ENCODE results near the gene CCDC198.

The CCDC198 gene

GRCh38 chr14:57493467-57494181 is at the start of gene CCDC198:
CCDC198 (minus strand) TSS chr14:57493857; CDS start chr14:57493715, 142 bp downstream.
- DNase-seq = no peak

GRCh38 chr14:57533214-57533613 is 39.6 kb upstream of the CCDC198 start:
- DNase-seq = peak in 1 of 2 donors; percentile 5

GRCh38 chr14:57530571-57530970 is 36.9 kb upstream of the CCDC198 start:
- DNase-seq = no peak

- no peak for DNase-seq
Observed at GRCh38 chr14:57526942-57527341, 33.3 kb upstream of the CCDC198 start.

- no peak for DNase-seq
Observed at GRCh38 chr14:57519043-57519442, 25.4 kb upstream of the CCDC198 start.

DNA sequence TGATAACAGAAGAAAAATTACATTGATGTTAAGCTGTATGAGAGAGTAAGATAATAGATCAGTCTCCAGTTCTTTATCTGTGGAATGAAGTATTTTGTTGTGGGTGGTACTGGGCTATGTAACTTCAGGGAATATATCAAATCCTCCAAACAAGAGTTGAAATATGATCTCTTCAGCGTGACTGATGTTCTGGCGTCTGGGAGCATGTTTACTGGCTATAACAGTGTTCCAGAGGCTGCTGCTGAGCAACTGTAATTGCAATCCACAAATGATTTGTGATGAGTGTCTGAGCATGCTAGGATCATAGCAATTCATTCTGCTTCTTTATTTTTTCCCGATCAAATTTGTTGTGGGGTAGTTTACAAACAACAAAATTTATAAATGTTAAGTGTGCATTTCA is 18.6 kb upstream of the CCDC198 start:
- no peak for DNase-seq

GRCh38 chr14:57508756-57509155 is 15.1 kb upstream of the CCDC198 start:
- no peak for DNase-seq

- no peak for DNase-seq
Observed at GRCh38 chr14:57502586-57503254, 9.1 kb upstream of the CCDC198 start.

DNA sequence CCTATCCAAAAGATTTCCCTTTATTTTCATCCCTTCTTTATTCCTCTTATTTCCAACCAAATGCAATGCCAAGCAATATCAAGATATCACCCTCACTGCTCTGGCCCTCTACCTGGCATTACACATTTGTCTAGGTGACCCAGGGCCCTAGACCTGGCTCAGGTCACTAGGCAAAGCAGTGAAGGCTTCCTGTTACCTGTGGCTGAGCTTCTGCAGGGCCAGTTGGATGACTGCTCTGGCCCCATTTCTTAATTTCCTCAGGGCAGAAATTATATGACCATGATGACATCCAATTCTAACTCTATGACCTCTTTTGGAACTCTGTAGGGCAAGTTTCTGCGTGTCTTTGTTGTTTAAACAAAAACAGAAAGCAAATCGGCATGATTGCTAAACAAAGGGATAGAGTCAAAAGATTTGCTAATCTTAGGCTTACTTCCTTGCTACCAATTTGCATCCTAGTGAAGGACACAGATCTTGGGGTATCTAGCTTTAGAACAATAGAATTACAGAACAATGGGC is 7.4 kb upstream of the CCDC198 start:
- no peak for DNase-seq

- DNase-seq = no peak
Observed at GRCh38 chr14:57498659-57499058, 5.0 kb upstream of the CCDC198 start.

GRCh38 chr14:57498035-57498434 is 4.4 kb upstream of the CCDC198 start:
- DNase-seq = no peak

GRCh38 chr14:57495416-57495815 is 1.8 kb upstream of the CCDC198 start:
- no peak for DNase-seq

GRCh38 chr14:57492859-57493258 is 798 bp downstream of the CCDC198 start:
- no peak for DNase-seq

- no peak for DNase-seq
Observed at GRCh38 chr14:57491640-57492039, 2.0 kb downstream of the CCDC198 start.

DNA sequence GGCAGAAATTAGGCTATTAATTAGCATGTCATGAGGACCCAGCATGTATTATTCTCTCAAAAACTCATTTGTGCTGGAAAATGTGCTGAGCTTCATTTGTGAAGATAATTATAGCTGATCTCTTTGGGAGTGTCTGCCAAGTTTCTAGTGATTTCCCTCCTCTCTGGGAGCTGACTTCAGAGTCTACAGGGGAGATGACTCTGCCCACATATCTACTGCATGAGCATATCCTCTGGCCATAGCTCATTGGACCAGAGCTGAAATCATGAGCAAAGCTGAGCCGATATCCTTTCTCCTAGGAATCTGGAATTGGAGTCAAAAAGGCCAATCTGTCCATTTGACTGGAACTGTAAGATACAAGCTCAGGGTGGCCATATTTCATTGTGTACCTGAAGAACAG is 5.9 kb downstream of the CCDC198 start:
- DNase-seq = no peak

- no peak for DNase-seq
Observed at GRCh38 chr14:57486767-57487379, 6.8 kb downstream of the CCDC198 start.

DNA sequence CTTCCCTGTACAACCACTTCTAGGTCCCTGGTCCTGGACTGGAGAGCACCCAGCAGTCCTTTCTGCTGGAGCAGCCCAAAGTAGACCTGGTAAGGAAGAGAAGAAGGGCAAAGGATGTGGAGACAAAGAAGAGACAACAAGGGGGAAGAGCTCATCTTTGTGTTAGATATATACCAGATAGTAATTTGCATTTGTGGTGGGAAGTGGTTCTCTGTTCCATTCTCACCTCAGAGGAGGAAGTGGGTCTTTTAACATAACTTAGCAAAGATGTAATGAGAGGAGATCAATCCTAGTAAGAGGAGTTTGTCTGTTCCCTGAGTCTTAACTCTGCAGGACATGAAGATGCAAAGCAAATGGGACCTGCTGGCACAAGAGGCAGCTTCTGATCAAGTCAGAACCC is 8.0 kb downstream of the CCDC198 start:
- no peak for DNase-seq

DNA sequence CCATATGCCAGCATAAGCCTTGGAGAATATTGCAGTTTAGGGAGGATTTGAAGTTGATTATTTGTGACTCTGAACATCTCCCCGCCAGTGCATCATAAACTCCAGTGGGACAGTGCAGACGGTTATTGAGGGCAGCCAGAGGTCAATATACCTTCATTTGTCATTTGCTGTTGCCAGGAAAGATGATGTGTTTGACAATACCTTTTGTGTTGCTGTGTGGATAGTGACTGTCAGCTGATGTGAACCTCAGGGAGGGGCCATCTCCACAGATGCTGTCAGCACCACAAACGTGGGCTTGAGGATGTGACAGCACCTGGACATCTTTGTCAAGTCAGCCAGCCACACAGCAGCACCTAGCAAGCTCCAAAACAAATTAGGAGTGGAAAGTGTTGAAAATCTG is 11.5 kb downstream of the CCDC198 start:
- no peak for DNase-seq

DNA sequence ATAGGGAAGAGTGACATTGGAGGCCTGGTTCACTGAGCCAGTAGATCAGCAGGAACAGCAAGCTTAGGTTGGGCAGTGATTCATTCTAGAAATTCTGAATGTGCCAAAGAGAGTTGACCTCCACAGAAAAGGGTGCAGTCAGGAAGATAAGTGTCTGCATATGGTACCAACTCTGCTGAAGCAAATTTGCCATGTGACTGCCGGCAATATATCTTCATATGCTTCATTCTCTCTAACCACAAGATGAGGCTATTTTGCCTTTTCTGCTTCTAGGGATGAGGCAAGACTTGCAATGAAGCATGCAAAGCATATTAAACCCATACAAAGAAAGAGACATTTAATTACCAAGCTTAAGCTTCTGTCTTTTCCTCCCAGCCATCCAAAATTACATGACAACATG is 13.6 kb downstream of the CCDC198 start:
- no peak for DNase-seq

- DNase-seq = no peak
Observed at GRCh38 chr14:57479197-57479596, 14.5 kb downstream of the CCDC198 start.

DNA sequence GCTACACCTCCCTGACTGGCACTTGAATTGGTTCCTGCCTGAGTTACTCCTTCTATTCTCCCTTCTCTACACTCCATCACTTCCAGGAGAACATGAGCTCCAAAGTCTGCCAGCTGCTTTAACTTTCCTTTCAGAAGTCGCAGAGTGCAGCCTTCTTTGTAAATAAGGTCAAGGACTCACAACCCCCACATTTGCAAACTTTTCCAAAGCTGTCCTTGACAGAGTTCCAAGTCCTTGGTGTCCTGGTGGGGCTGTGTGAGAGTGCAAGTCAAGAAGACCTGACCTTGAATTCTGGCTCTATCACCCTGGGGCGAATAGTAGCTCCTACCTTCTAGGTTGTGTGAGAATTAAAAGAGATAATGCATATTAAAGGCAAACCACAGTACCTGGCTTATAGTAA is 15.6 kb downstream of the CCDC198 start:
- DNase-seq = no peak

DNA sequence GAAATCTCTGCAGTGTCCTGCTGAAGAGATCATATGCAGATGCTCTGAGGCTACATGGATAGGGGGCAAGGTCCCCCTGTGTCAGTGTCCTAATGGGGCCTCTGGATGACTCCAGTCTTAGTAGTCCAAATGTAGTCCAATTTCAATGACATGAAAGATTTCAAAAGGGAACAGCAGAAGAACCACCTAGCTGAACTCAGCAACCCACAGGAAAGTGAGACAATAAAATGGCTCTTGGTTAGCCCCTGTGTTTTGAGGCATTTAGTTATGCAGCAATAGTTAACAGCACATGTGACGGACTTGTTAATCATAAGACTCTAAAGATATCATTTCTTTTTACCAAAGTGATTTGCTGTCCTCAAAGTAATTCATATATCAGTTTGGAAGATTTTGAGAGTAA is 22.7 kb downstream of the CCDC198 start:
- no peak for DNase-seq

- no peak for DNase-seq
Observed at GRCh38 chr14:57464008-57464730, 29.5 kb downstream of the CCDC198 start.

Measured in stimulated activated CD4-positive, alpha-beta T cell treated with anti-CD3 and anti-CD28 coated beads, Interleukin-2, amount 100 ng/mL, for 48 hours (primary cell).